NCI-H1417 treated with DMSO at 0.1 percent for 48 hours (cell line): ENCODE measurements around the gene KRTAP4-9.
"Not testable (repeated sequence)": the region's sequence is repeated elsewhere in the genome, so short reads cannot be mapped to it uniquely, and the experiment has no call there.

Source experiments
- DNase-seq: peaks from one replicate; lab custom pipeline; 2025; lab: John Stamatoyannopoulos, UW

KRTAP4-9 gene

DNA sequence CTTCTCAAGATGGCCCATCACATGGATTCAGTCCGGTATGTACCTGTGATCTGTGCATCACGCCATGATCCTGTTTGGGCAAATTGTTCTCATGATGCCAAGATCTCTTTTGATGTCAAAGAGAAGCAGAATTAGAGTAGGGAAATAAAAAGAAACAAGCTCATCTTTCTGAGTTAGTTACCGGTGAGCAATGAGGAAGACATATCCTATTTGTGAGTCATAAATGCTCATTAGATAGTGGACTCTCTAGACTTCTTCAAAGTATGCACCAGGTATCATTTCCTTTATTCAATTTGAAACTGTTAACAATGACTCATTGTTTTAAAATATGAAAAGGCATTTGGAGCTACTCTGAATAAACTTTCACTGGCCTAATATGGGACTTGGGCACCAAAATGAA is 26.8 kb downstream of the KRTAP4-9 start:
- no peak for DNase-seq

DNA sequence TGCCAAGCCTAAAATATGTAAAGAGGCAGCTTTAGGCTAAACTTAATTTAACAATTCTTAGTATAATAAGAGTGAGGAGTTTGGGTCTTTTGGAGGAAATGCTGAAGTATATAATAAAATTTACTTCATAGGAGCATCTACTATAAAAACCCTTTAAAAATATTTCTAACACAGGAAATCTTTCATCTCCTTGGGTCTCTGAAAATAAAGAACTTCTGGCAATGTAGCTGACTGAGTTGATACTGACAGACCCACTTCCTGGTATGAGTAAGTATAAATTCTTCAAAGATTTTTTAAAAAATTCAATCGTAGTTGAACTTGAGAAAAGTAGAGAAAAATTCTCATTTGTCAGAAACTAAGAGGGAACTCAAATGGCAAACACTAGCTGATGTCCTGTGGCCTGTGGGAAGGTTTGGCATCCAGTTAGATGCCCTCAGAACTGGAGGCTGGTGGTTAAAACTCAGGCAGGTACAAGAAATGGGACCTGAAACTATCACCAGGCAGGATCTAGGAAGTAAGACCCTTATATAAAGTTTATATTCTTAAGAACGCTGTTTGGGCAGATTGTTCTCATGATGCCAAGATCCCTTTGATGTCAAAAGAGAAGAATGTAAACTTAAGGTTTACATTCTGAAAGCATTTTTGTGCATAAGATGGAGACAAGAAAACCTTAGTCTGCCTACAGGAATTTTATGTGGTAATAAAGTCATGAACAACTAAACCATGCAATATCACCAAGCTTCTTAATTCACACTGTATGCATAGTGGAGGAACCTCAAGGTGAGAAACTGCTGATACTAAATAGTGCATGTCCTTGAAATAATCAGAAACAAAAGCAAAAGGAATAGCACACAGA is 28.9 kb downstream of the KRTAP4-9 start:
- no peak for DNase-seq

DNA sequence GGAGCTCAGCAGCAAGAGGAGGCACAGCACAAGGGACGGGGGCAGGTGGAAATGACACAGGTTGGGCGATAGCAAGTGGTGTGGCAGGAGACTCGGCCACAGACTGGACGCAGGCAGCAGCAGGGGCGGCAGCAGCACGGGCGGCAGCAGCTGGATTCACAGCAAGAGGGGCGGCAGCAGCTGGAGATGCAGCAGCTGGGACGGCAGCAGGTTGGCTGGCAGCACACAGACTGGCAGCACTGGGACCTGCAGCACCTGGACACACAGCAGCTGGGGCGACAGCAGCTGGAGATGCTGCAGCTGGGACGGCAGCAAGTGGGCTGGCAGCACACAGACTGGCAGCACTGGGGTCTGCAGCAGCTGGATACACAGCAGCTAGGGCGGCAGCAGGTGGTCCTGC is 34.7 kb downstream of the KRTAP4-9 start:
- DNase-seq: not testable (repeated sequence)

DNA sequence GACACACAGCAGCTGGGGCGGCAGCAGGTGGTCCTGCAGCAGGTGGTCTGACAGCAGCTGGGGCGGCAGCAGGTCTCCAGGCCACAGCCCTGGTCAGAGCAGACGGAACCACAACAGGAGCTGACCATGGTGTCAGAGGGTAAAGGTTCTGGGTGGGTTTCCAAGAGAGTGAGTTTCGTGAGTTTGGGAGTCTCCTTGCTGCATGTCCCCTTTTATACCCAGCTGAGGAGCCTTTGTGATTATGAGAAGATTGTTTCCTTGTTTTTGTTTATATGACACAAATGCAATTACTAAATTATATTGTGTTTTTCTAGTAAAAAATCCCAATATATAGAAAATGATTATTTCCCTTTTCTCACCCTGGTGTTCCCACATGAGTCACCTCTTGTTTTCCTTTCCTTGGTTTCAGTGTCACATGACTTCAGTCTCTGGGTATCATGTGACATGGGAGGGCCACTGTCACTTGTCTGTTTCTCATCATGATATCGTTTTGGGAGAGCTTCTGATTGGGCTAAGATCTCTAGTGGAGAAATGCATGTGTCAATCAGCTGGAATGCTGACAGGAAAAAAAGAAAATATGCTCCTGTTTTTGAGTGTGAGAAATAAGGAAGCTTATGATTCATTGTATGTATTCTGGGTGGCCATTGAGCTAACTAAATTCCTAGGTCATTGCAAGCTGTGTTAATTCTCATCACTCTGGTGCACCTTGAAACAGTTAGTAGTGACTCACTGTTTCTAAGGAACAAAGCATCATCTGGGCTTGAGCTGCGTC is 35.4 kb downstream of the KRTAP4-9 start, which contains the start of gene KRTAP4-6:
TSS of gene KRTAP4-6 (minus strand) at position 185 of the 772 bp plus-strand sequence. CDS start at position 128, 57 bp downstream.
- DNase-seq: no peak

DNA sequence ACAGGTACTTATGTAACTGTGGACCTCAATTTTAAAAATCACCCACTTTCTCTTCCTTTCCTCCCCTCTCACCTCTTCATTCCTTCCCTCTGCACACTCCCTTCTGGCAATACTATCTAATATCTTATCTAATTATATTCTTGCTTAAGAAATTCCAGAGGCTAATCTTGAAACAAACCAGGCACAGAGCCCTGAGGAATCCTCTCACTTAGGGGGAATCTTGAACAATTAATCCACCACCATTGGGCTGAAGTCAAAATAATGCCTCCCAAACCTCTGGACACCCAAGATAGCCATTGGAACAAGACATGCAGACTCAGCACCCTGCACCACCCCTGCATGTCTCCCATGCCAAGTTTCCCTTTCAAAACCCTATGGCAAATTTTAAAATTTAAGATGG is 36.2 kb downstream of the KRTAP4-9 start:
- DNase-seq: no peak

DNA sequence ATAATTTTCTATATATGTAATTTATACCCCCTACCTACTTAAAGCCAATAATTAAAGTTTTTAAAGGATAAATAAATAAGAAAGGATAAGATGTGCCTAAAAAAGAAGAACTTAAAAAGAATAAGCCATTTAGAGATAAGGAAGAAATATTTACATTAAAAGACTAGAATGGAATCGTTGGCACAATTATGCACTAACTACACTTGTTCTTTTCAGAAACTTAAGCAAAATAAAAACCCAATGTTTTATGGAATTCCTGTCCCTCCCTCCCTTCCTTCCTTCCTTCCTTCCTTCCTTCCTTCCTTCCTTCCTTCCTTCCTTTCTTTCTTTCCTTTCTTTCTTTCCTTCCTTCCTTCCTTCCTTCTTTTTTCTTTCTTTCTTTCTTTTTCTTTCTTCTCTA is 39.7 kb downstream of the KRTAP4-9 start:
- DNase-seq: no peak

DNA sequence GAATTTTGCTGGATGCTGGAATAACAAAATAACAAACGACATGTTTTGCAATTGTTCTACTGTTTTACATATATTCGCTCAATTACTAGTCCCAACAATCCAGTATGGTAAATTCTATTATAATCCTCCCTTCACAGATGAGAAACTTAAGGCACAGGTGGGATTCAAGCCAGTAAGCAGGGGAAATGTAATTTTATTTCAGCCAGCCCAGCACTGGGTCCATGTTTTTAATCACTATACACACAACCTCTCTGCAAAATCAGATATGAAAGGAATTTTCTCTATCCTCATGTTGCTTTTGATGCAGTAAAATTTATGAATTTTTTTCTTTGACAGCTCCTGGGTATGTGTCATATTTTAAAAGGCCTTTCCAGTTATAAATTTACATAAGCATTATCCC is 40.1 kb downstream of the KRTAP4-9 start:
- no peak for DNase-seq

DNA sequence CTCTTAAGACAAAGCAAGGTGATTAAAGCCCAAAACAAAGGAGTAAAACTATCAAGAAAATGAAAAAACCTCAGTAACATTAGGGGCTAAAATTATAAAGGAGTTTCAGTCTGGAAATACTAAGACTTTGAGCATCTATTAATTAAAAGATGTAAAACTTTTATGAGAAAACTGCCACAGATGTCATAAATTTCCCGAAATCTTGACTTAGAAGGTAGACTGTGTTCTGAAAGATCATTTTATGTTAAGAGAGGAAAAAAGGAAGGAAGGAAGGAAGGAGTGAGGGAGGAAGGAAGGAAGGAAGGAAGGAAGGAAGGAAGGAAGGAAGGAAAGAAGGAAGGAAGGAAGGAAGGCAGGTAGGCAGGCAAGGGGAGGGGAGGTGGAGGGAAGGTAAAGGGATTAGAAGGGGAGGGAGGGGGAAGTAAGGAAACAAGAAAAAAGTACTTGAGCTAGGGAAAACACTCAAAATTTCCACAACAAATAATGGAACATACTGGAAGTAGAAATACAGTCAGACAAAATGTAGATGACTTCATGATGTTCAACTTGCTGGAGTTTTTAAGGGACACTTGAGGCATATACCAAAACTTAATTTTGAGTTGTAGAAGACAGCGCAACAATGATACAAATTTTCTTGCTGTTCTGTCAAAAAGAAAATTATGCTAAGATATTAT is 42.5 kb downstream of the KRTAP4-9 start:
- DNase-seq: no peak

DNA sequence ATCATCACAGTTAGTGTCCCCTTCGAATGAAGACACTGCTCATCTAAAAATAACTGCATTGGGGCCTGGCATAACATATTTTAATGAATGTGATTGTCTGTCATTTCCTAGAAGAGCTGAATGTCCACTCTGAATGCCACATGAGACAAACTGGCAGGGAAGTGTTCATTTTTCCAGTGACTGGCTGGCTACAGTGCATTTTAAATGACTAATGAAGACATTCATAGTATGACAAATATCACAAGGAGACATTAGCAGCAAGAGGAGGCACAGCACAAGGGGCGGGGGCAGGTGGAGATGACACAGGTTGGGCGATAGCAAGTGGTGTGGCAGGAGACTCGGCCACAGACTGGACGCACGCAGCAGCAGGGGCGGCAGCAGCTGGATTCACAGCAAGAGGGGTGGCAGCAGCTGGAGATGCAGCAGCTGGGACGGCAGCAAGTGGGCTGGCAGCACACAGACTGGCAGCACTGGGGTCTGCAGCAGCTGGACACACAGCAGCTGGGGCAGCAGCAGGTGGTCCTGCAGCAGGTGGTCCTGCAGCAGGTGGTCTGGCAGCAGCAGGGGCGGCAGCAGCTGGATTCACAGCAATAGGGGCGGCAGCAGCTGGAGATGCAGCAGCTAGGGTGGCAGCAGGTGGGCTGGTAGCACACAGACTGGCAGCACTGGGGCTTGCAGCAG is 43.9 kb downstream of the KRTAP4-9 start:
- DNase-seq: not testable (repeated sequence)

DNA sequence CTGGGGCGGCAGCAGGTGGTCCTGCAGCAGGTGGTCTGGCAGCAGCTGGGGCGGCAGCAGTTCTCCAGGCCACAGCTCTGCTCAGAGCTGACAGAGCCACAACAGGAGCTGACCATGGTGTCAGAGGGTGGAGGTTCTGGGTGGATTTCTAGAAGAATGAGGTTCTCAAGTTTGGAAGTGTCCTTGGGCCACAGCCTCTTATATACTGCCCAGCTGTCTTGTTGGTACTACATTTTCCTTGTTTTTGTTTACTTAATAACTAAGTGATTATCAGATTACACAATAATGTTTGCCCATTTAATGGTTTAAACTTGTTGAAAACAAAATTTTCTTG is 44.4 kb downstream of the KRTAP4-9 start, which contains the start of gene KRTAP4-5:
TSS of gene KRTAP4-5 (minus strand) at position 174 of the 334 bp plus-strand sequence. CDS start at position 116, 58 bp downstream.
- no peak for DNase-seq

DNA sequence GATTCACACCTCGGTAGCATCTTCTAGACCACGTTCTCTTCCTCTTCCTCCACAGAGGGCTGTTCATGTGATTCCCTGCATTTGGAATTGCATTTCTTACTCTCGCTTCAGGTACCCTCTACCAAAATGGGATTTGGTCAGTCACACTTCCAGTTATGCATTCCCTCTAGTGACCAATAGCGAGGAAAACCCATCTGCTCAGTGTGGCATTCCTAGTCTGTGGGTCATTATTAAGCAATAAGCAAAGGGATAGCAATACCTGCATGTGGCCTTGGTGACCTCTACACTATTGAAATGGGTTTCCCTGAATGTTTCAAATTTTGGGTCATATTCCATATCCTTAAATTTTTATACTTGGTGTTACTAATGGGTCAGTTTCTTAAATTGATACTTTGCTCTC is 44.8 kb downstream of the KRTAP4-9 start:
- DNase-seq: no peak

DNA sequence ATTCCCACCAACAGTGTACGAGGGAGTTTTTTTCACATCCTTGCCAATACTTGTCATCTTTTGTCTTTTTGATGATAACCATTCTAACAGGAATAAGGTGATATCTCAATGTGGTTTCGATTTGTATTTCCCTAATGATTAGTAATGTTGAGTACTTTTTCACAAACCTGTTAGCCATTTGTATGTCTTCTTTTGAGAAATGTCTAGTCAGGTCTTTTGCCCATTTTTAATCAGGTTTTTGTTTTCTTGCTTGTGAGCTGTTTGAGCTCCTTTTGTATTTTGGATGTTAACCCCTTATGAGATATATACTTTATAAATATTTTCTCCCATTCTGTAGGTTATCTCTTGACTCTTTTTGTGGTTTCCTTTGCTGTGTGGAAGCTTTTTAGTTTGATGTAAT is 46.3 kb downstream of the KRTAP4-9 start:
- no peak for DNase-seq

DNA sequence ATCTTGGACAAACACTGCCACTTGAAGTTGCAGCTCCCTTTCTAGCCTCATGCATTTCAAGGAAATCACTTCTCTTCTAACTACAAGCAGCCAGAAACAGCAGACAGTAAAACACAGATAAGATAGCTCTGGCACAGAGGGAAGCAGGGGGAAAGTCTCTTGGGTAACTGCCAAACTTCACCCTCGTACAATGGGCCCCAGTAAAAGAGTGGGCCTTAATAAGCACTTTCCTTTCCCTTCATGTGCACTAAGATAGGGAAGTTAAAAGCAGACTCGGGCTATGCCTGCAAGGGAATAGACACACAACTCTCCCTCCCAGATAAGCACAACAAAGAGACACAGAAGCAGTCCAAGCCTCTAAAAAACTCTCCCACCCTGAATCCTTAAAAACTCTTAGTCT is 48.7 kb downstream of the KRTAP4-9 start:
- no peak for DNase-seq
